ENCODE results near the gene ANKRD42. TPM values are rescaled to one million over a fixed set of nuclear protein-coding genes. Genes with fewer than 3 reads are reported as not detected.

The ANKRD42 gene
- total and polyA plus RNA-seq, 9 of the 15 experiments (the other 6 are each of a cell fraction or from before 2014, with no cell fraction given) = 2.8 to 9.1 (median 6.1) TPM

- TF ChIP-seq MBD1 (CRISPR knock-in tag; IDR thresholded peaks at IDR 0.05) (no peak), ZNF512 (tag; IDR thresholded peaks at IDR 0.05) (no peak), NUFIP1 (IDR thresholded peaks at IDR 0.05; ENCODE audit: partially characterized antibody) (no peak), RFX7 (CRISPR knock-in tag; IDR thresholded peaks at IDR 0.05) (no peak), KAT7 (CRISPR knock-in tag; IDR thresholded peaks at IDR 0.05; ENCODE audit: borderline replicate concordance) (no peak), TAF15 (IDR thresholded peaks at IDR 0.05; ENCODE audit: low read depth, low read length) (no peak), ETV1 (tag; conservative IDR thresholded peaks at IDR 0.05; ENCODE audit: low read depth) (no peak), MAZ (CRISPR knock-in tag; conservative IDR thresholded peaks at IDR 0.05 in 1 of 2, IDR thresholded peaks at IDR 0.05 in 1 of 2) (peak; percentile 96 to 100), POU5F1 (IDR thresholded peaks at IDR 0.05; ENCODE audit: borderline replicate concordance, low read depth, low read length, partially characterized antibody) (no peak), ZNF778 (CRISPR knock-in tag; IDR thresholded peaks at IDR 0.05) (no peak), ZNF699 (CRISPR knock-in tag; IDR thresholded peaks at IDR 0.05; ENCODE audit: insufficient replicate concordance) (no peak), TBP (optimal IDR thresholded peaks at IDR 0.05; ENCODE audit: low read depth, low read length) (no peak), RERE (CRISPR knock-in tag; IDR thresholded peaks at IDR 0.05; ENCODE audit: borderline replicate concordance) (no peak), EP300 (IDR thresholded peaks at IDR 0.05; ENCODE audit: low read length) (no peak), ZNF644 (tag; IDR thresholded peaks at IDR 0.05; ENCODE audit: low read depth) (no peak), GABPA (tag; conservative IDR thresholded peaks at IDR 0.05; ENCODE audit: low read depth) (no peak; the same call in 1 of the 2 replicates)
These were observed 37.1 kb upstream of the ANKRD42 start (continued) for GRCh38 chr11:83156144-83156995.
